Transverse colon (tissue), 4 donors: Measurements from ENCODE around the gene ETFDH. TPM values are rescaled to one million over a fixed set of nuclear protein-coding genes. Genes with fewer than 3 reads are reported as not detected.

Experiments
- DNase-seq: peaks from one replicate; pipeline ENCODE4 v3.0.0-alpha.2; 2019
- H3K27ac ChIP-seq, 4 donors: fragments of 200-600 bp; sonication (generic); 2 replicates each; pipeline ENCODE4 v1.5.1; 2016 to 2018; ENCODE audit warnings: inconsistent platforms in 4 of 4
- H3K27me3 ChIP-seq: fragments of 200-600 bp; sonication (generic); 2 replicates; pipeline ENCODE4 v1.5.1; 2017; ENCODE audit warnings: inconsistent platforms
- H3K36me3 ChIP-seq, 4 donors: fragments of 200-600 bp; sonication (generic); 2 replicates each; pipeline ENCODE4 v1.5.1; 2017 to 2019; ENCODE audit warnings: inconsistent platforms in 4 of 4
- H3K4me1 ChIP-seq, 4 donors: fragments of 200-600 bp; sonication (generic); 2 replicates each; pipeline ENCODE4 v1.5.1; 2017 to 2020; ENCODE audit warnings: inconsistent platforms in 4 of 4
- H3K4me3 ChIP-seq, 4 donors: fragments of 200-600 bp; sonication (generic); 1 replicate in 1 of 4; 2 replicates in 3 of 4; pipeline versions ENCODE4 v1.5.1 to v1.6.1; 2017 to 2019; ENCODE audit warnings: inconsistent platforms in 4 of 4
- H3K9me3 ChIP-seq, 2 donors: fragments of 200-600 bp; sonication (generic); 2 replicates each; pipeline ENCODE4 v1.5.1; 2017 to 2019; ENCODE audit warnings: inconsistent platforms in 2 of 2
- CTCF ChIP-seq, 5 experiments: fragments of 200-600 bp in 3 of 5; fragments of 450-650 bp in 2 of 5; sonication (generic) in 3 of 5; IDR thresholded peaks; 1 replicate in 2 of 5; 2 replicates in 3 of 5; pipeline ENCODE4 v1.5.1; 2016 to 2017; ENCODE audit warnings: antibody characterized with exemption in 5 of 5, inconsistent platforms in 3 of 5, mild to moderate bottlenecking in 2 of 5, moderate library complexity in 1 of 5
- EP300 ChIP-seq: sonication (generic); formaldehyde crosslinking; IDR thresholded peaks from one replicate; pipeline ENCODE4 v1.6.1; 2017; ENCODE audit warnings: antibody characterized with exemption, low read depth
- POLR2A ChIP-seq: fragments of 450-650 bp; IDR thresholded peaks from one replicate; pipeline ENCODE4 v1.6.1; 2016; ENCODE audit warnings: antibody characterized with exemption, mild to moderate bottlenecking, moderate library complexity
- POLR2AphosphoS5 ChIP-seq, 3 donors: sonication (generic); formaldehyde crosslinking; IDR thresholded peaks; one replicate each; pipeline ENCODE4 v1.6.1; 2016; ENCODE audit warnings: antibody characterized with exemption in 3 of 3
- WGBS, 2 donors: methylation state at CpG; one replicate each; pipeline ENCODE4 v1.1.5; 2018; ENCODE audit warnings: low coverage in 1 of 2; 5-methylcytosine and 5-hydroxymethylcytosine counted together
- in situ Hi-C, 4 donors: fragments of 200-750 bp; cut with MboI; loops; one replicate each; pipeline versions ENCODE4 v1.15.0 to v1.15.1; 2017; ENCODE audit warnings: low sequenced_read_pairs in 3 of 4, low pct_ligation_motif_present in 1 of 4, low pct_unique_long_range_greater_than_20kb in 1 of 4
- intact Hi-C: fragments of 100-400 bp; cut with DNase I; formaldehyde crosslinking; loops from one replicate; pipeline ENCODE4 v1.15.1; 2023; ENCODE audit warnings: low total_unique reads
- total RNA-seq, 4 donors: library from RNA; depleted of rRNA; stranded (reverse); fragments of >200 nt; gene quantifications; one replicate each; pipeline ENCODE4 v1.1.0, GENCODE V29; 2016

ETFDH gene
- total RNA-seq, 4 donors from 2014 or later, result 19.5 to 144 (median 88.5) TPM

GRCh38 chr4:158678767-158679166 is 6.7 kb downstream of the ETFDH start:
- intact Hi-C loops, result no loop called here
- WGBS, 2 donors, result 45 to 69% methylated on average over 2 of the region's 2 CpGs
- TF ChIP-seq EP300 (no peak), POLR2A (no peak), POLR2AphosphoS5 (IDR thresholded peaks at IDR 0.05) (no peak), CTCF (IDR thresholded peaks at IDR 0.05) (no peak)
- Histone ChIP-seq H3K27ac (no peak overlapping the region), H3K4me1 (peaks cover 0 to 10% (median 0%) of the 10 kb centered on the region in 4 donors), H3K27me3 (no peaks in the 10 kb centered on the region), H3K9me3 (no peaks in the 10 kb centered on the region), H3K36me3 (no peaks in the 10 kb centered on the region), H3K4me3 (no peak overlapping the region)
- in situ Hi-C loops, result no loop called here
- no peak for DNase-seq

- intact Hi-C loops, result no loop called here
- peaks cover 0 to 11% (median 4%) of the 10 kb centered on the region in 4 donors for H3K36me3 ChIP-seq
- H3K4me3 ChIP-seq, result no peak overlapping the region
- in situ Hi-C loops, result no loop called here
- no peaks in the 10 kb centered on the region for H3K27me3 ChIP-seq
- no peak for DNase-seq
- H3K4me1 ChIP-seq, result peaks cover 0 to 8% (median 0%) of the 10 kb centered on the region in 4 donors
- 38 to 55% methylated on average over 1 of the region's 1 CpG for WGBS, 2 donors
- no peak for TF ChIP-seq CTCF (IDR thresholded peaks at IDR 0.05)
- TF ChIP-seq EP300, result no peak
- TF ChIP-seq POLR2AphosphoS5 (IDR thresholded peaks at IDR 0.05), result no peak
- no peak for TF ChIP-seq POLR2A
- H3K27ac ChIP-seq, result no peak overlapping the region
- no peaks in the 10 kb centered on the region for H3K9me3 ChIP-seq
Observed at GRCh38 chr4:158681629-158682028, 9.5 kb downstream of the ETFDH start.

GRCh38 chr4:158682066-158682465 is 10.0 kb downstream of the ETFDH start:
- H3K4me3 ChIP-seq, result no peak overlapping the region
- 33 to 56% methylated on average over 2 of the region's 2 CpGs for WGBS, 2 donors
- TF ChIP-seq POLR2AphosphoS5 (IDR thresholded peaks at IDR 0.05) (no peak), POLR2A (no peak)
- no peaks in the 10 kb centered on the region for H3K27me3 ChIP-seq
- peaks cover 0 to 11% (median 4%) of the 10 kb centered on the region in 4 donors for H3K36me3 ChIP-seq
- no peak overlapping the region for H3K27ac ChIP-seq
- no peaks in the 10 kb centered on the region for H3K9me3 ChIP-seq
- in situ Hi-C loops (no loop called here), intact Hi-C loops (no loop called here)
- peaks cover 0 to 8% (median 0%) of the 10 kb centered on the region in 4 donors for H3K4me1 ChIP-seq
- DNase-seq, result no peak

GRCh38 chr4:158688813-158689212 is 16.7 kb downstream of the ETFDH start:
- Histone ChIP-seq H3K27me3 (no peaks in the 10 kb centered on the region), H3K27ac (no peak overlapping the region), H3K36me3 (peaks cover 0 to 24% (median 9%) of the 10 kb centered on the region in 4 donors), H3K4me1 (no peaks in the 10 kb centered on the region), H3K9me3 (no peaks in the 10 kb centered on the region), H3K4me3 (no peak overlapping the region)
- TF ChIP-seq EP300, result no peak
- in situ Hi-C loops (no loop called here), intact Hi-C loops (no loop called here)
- no peak for DNase-seq
- 66 to 67% methylated on average over 1 of the region's 1 CpG for WGBS, 2 donors

- H3K36me3 ChIP-seq, result peaks cover 0 to 39% (median 13%) of the 10 kb centered on the region in 4 donors
- WGBS, 2 donors, result 91 to 94% methylated on average over 4 of the region's 4 CpGs
- intact Hi-C loops, result no loop called here
- H3K27me3 ChIP-seq, result no peaks in the 10 kb centered on the region
- no peak for DNase-seq
- in situ Hi-C loops, result loop anchor here in 1 of 4 donors (25.0 kb wide), 1 partner anchor 483 kb away; no protein-coding TSS in a partner anchor
- no peak overlapping the region for H3K4me3 ChIP-seq
- no peak overlapping the region for H3K27ac ChIP-seq
- no peaks in the 10 kb centered on the region for H3K4me1 ChIP-seq
- TF ChIP-seq POLR2AphosphoS5 (IDR thresholded peaks at IDR 0.05), result no peak
- no peak for TF ChIP-seq CTCF (IDR thresholded peaks at IDR 0.05)
- no peak for TF ChIP-seq EP300
- TF ChIP-seq POLR2A, result no peak
- H3K9me3 ChIP-seq, result no peaks in the 10 kb centered on the region
Observed at GRCh38 chr4:158704274-158704673, 32.2 kb downstream of the ETFDH start.
